BLaER1 (cell line): ENCODE data around the gene BIN2.
"Not testable (repeated sequence)": the region's sequence is repeated elsewhere in the genome, so short reads cannot be mapped to it uniquely, and the experiment has no call there.

Experiments
- H3K27ac ChIP-seq: shearing (Covaris generic); formaldehyde crosslinking; 2 replicates; pipeline ENCODE4 v1.8.1; 2022
- H3K27me3 ChIP-seq: shearing (Covaris generic); formaldehyde crosslinking; 2 replicates; pipeline ENCODE4 v1.8.1; 2022
- H3K36me3 ChIP-seq: shearing (Covaris generic); formaldehyde crosslinking; 2 replicates; pipeline ENCODE4 v1.8.1; 2022
- H3K4me1 ChIP-seq: shearing (Covaris generic); formaldehyde crosslinking; 2 replicates; pipeline ENCODE4 v1.8.1; 2022
- H3K4me2 ChIP-seq: shearing (Covaris generic); formaldehyde crosslinking; 2 replicates; pipeline ENCODE4 v1.8.1; 2022
- H3K4me3 ChIP-seq: shearing (Covaris generic); formaldehyde crosslinking; 2 replicates; pipeline ENCODE4 v1.8.1; 2022
- H3K9ac ChIP-seq: shearing (Covaris generic); formaldehyde crosslinking; 2 replicates; pipeline ENCODE4 v1.8.1; 2022
- H3K9me3 ChIP-seq: shearing (Covaris generic); formaldehyde crosslinking; 2 replicates; pipeline ENCODE4 v1.8.1; 2022
- H4K20me1 ChIP-seq: shearing (Covaris generic); formaldehyde crosslinking; 2 replicates; pipeline ENCODE4 v1.8.1; 2022
- Cebpa-rat ChIP-seq: shearing (Covaris generic); IDR thresholded peaks from 2 replicates; pipeline ENCODE4 v1.8.1; 2022

BIN2 gene

DNA sequence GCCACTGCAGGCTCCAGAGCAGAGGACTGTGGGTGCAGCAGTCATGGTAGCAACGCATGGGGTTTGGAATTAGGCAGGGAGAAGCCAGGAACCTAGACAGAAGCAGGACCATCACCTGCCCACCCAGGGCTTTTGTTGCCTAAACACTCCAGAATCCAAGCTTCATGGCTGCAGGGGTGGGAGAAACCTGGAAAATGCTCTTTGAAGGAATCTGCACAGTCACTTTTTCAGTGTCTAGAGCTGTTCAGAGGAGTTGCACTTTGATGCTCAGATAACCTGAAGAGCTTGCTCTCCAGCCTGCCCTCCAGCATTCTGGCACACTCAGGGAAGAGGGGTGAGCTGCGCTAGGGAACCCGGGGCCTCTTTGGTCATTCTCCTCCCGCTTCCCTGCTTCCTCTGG lies 24.1 kb upstream of the BIN2 start:
- H3K36me3 ChIP-seq: no peaks in the 10 kb centered on the region
- no peaks in the 10 kb centered on the region for H3K4me1 ChIP-seq
- no peaks in the 10 kb centered on the region for H3K9me3 ChIP-seq
- H3K4me2 ChIP-seq: no peak overlapping the region
- no peak overlapping the region for H3K27ac ChIP-seq
- no peaks in the 10 kb centered on the region for H4K20me1 ChIP-seq
- no peak overlapping the region for H3K9ac ChIP-seq
- no peak overlapping the region for H3K4me3 ChIP-seq
- TF ChIP-seq Cebpa-rat: no peak
- no peaks in the 10 kb centered on the region for H3K27me3 ChIP-seq

DNA sequence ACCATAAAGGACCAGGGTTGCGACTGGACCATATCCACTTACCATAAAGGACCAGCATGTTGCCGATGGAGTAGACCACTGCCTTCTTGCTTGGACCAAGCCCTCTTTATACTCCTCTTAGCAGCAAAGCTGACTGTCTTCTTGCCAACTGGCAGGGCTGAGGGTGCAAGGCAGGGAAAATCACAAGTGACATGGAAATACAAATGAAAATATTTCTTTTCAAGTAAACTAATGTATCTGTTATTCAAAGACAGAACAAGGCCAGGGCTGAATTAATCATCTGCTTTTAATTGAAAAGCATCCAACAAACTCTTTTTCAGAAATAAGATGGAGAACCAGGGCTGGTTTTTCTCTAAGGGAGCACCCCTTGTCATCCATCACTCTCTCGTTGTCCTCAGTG lies 22.6 kb upstream of the BIN2 start, which contains the start of gene CELA1:
TSS of gene CELA1 (minus strand) at position 99 of the 400 bp plus-strand sequence. CDS start at position 58, 41 bp downstream.
- H3K4me3 ChIP-seq: no peak within 1 kb of the TSS
- H3K27ac ChIP-seq: no peak within 1 kb of the TSS
- no peaks in the 10 kb centered on the region for H3K36me3 ChIP-seq
- H3K9me3 ChIP-seq: no peaks in the 10 kb centered on the region
- H4K20me1 ChIP-seq: no peaks in the 10 kb centered on the region
- no peak for TF ChIP-seq Cebpa-rat
- H3K9ac ChIP-seq: no peak within 1 kb of the TSS
- no peaks in the 10 kb centered on the region for H3K27me3 ChIP-seq
- no peak within 1 kb of the TSS; the same call in 1 of the 2 replicates for H3K4me2 ChIP-seq
- H3K4me1 ChIP-seq: no peaks in the 10 kb centered on the region

DNA sequence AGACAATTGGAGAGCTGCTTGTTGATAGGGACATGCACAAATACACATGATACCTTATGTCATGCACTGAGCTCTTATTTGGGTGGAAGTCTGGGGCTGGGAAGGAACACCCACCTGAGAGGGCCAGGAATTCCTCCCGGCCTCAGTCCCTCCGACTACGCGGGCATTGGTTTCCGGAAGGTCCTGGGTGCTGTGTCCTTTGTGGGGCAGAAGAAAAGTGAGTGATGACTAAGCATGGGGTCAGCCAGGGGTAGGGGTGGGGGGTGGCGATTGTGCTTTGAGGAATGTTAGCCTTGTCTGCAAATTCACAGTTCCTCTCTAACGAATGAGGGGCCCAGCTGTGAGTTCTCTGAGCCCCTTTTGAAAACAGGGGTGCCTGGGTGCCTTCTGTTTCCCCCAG lies 21.7 kb upstream of the BIN2 start:
- Histone ChIP-seq H3K4me2 (no peak overlapping the region; the same call in 1 of the 2 replicates), H3K4me1 (peaks cover 4% of the 10 kb centered on the region), H3K4me3 (no peak overlapping the region), H3K36me3 (no peaks in the 10 kb centered on the region), H3K27me3 (no peaks in the 10 kb centered on the region), H3K9ac (no peak overlapping the region), H3K9me3 (no peaks in the 10 kb centered on the region), H4K20me1 (no peaks in the 10 kb centered on the region), H3K27ac (no peak overlapping the region)
- TF ChIP-seq Cebpa-rat: no peak

DNA sequence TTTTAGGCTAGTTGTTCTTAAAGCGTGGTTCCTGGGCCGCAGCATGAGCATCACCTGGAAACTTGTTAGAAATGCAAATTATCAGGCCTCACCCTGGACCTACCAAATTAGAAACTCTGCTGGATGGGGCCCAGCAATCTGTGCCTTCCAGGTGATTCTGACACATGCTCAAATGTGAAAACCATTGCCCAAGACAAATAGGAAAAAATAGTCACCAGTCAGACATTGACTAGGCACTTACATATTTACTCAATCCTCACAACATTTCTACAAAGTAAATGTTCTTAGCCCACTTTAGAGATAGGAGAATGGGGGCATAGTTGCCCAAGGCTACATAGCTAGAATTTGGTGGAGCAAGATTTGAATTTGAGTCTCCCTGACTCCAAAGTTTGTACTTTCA lies 19.2 kb upstream of the BIN2 start:
- H3K27me3 ChIP-seq: no peaks in the 10 kb centered on the region
- H3K36me3 ChIP-seq: no peaks in the 10 kb centered on the region
- no peak overlapping the region for H3K4me3 ChIP-seq
- H4K20me1 ChIP-seq: no peaks in the 10 kb centered on the region
- H3K9ac ChIP-seq: no peak overlapping the region
- H3K4me1 ChIP-seq: peaks cover 4% of the 10 kb centered on the region
- H3K4me2 ChIP-seq: no peak overlapping the region
- no peaks in the 10 kb centered on the region for H3K9me3 ChIP-seq
- H3K27ac ChIP-seq: no peak overlapping the region
- no peak for TF ChIP-seq Cebpa-rat

DNA sequence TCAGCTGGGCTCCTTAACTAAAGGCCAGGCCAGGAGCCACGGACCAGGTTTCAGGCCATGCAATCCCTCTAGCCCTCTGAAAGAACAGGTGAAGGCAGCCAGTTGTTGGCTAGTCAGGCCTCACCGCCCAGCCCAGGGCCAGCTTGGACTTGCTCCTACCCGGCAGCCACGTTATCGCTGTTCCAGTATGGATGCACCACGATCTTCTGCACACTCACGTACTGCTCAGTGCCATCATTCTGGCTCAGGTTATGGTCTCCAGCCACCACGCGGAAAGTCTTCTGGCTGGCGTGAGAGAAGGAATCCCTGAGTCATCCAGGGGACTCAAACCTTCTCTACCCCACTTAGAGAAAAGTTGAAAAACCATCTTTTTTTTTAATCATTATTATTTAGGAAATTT lies 18.4 kb upstream of the BIN2 start:
- no peak for TF ChIP-seq Cebpa-rat
- Histone ChIP-seq H3K36me3 (no peaks in the 10 kb centered on the region), H3K4me2 (no peak overlapping the region), H3K9ac (no peak overlapping the region), H4K20me1 (no peaks in the 10 kb centered on the region), H3K27ac (no peak overlapping the region), H3K27me3 (no peaks in the 10 kb centered on the region), H3K9me3 (no peaks in the 10 kb centered on the region), H3K4me1 (peaks cover 4% of the 10 kb centered on the region), H3K4me3 (no peak overlapping the region)

DNA sequence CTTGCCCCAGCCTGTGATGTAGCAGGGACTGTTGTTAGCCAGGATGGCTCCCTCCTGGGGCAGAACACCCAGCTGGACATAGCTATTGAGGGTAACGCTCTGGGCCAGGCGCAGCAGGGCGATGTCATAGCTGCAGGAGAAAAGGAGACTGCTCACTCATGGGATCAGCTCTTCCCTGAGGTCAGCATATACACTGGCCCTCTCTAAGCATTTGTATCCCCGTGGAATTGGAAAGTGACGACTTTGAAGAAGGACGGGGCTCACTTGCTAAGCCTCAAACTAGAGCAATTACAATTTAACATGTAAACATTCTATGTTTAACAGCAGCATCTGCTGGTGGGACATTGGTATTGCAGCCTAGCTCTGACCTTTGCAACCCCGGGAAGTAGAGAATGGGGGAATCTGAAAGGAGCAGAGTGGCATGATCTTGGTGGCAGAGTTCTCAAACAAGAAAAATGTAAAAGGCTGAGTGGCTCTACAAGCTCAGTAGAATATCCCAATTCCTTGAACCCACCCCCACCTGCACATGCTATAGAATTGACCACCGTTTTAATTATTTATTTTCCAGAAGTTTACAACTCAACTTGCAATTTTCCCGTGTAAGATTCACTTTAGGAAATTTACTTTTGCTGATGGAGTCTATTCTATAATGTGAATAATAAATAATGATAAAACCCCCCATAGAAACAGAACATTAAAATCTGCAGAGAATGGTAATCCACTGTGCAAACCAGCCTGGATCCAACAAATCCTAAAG lies 17.5 kb upstream of the BIN2 start:
- Histone ChIP-seq H3K4me1 (peaks cover 4% of the 10 kb centered on the region), H3K9me3 (no peaks in the 10 kb centered on the region), H3K4me2 (peak overlapping the region; percentile 33; the same call in 1 of the 2 replicates), H3K4me3 (no peak overlapping the region), H4K20me1 (no peaks in the 10 kb centered on the region), H3K9ac (no peak overlapping the region), H3K27me3 (no peaks in the 10 kb centered on the region), H3K27ac (no peak overlapping the region), H3K36me3 (no peaks in the 10 kb centered on the region)
- no peak for TF ChIP-seq Cebpa-rat

DNA sequence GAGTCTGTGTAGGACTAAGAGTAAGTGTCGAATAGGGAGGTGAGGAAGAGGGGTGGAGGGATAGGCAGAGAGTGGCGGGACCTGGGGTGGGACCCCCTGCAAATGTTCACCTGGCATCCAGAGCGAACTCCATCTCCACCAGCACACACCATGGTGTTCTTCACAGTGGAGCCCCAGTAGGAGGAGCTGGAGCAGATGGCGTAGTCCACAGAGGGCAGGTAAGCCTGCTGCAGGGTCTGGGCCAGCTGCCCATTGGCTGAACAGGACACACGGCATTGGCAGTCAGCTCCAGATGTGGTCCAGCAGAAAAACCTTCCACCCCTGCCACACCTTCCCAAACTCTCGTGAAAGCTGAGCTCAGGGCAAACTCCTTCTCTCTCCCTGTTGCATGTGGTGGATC lies 15.8 kb upstream of the BIN2 start:
- Histone ChIP-seq H3K27me3 (no peaks in the 10 kb centered on the region), H3K9me3 (no peaks in the 10 kb centered on the region), H3K27ac (no peak overlapping the region), H4K20me1 (no peaks in the 10 kb centered on the region), H3K4me3 (no peak overlapping the region), H3K4me1 (peaks cover 4% of the 10 kb centered on the region), H3K9ac (no peak overlapping the region), H3K36me3 (no peaks in the 10 kb centered on the region), H3K4me2 (no peak overlapping the region)
- TF ChIP-seq Cebpa-rat: no peak

DNA sequence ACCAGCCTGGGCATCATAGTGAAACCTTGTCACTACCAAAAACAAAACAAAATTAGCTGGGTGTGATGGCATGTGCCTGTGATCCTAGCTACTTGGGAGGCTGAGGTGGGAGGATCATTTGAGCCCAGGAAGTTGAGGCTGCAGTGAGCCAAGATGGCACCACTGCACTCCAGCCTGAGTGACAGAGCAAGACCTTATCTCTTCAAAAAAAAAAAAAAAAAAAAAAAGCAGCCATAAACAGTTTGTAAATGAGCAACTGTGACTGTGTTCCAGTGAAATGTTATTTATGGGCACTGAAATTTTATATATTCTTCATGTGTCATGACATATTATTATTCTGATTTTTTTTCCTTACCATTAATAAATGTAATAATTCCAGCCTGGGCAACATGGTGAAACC lies 13.4 kb upstream of the BIN2 start:
- H3K9me3 ChIP-seq, H4K20me1 ChIP-seq, H3K4me3 ChIP-seq, H3K27ac ChIP-seq, H3K27me3 ChIP-seq, H3K4me2 ChIP-seq, H3K36me3 ChIP-seq, H3K4me1 ChIP-seq, H3K9ac ChIP-seq: not testable (repeated sequence)

DNA sequence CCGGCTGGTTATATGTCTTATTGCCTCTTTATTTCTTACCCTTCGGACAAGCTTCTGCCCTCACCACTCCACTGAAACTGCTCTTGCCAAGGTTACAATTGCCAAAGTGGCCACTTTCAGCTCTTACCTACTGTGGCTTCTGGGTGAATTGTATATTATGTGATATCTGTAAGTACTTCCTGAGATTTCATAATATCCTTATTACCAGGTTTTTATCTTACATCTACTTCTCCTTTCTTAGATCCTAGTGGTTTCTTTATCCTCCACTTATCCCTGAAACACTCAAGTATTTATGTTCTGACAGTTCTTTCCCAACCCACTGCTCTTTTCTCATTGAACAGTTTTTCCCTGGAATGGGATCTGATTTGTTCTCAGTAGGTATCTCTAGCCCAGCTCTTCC lies 12.0 kb upstream of the BIN2 start:
- H3K9me3 ChIP-seq: no peaks in the 10 kb centered on the region
- no peak overlapping the region for H3K4me3 ChIP-seq
- H3K36me3 ChIP-seq: no peaks in the 10 kb centered on the region
- TF ChIP-seq Cebpa-rat: no peak
- no peak overlapping the region for H3K9ac ChIP-seq
- no peaks in the 10 kb centered on the region for H4K20me1 ChIP-seq
- no peak overlapping the region for H3K27ac ChIP-seq
- H3K4me1 ChIP-seq: no peaks in the 10 kb centered on the region; the same call in 1 of the 2 replicates
- H3K4me2 ChIP-seq: no peak overlapping the region
- no peaks in the 10 kb centered on the region for H3K27me3 ChIP-seq

DNA sequence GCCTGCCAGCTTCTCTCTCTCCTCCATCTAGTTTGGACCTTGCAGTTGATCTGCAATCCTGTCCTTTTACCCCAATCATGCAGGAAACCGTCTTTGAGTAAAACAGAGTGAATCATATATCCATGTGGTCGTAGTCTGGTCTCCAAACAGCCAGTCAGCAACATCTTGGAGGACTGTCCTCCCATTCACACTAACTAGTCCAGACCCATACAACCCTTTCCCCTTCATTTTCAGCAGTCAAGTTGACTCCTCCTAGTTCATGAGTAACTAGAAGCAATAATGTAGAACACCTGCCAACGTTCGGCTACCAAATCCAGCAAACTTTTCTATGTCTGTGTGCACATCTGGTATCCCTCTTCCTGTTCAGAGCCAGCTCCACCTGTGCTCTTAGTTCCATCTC lies 10.8 kb upstream of the BIN2 start:
- H3K4me1 ChIP-seq: peaks cover 8% of the 10 kb centered on the region
- H3K36me3 ChIP-seq: no peaks in the 10 kb centered on the region
- H3K4me3 ChIP-seq: no peak overlapping the region
- no peaks in the 10 kb centered on the region for H3K9me3 ChIP-seq
- no peak overlapping the region for H3K4me2 ChIP-seq
- no peak overlapping the region for H3K9ac ChIP-seq
- TF ChIP-seq Cebpa-rat: no peak
- H3K27me3 ChIP-seq: no peaks in the 10 kb centered on the region
- H4K20me1 ChIP-seq: no peaks in the 10 kb centered on the region
- no peak overlapping the region for H3K27ac ChIP-seq

DNA sequence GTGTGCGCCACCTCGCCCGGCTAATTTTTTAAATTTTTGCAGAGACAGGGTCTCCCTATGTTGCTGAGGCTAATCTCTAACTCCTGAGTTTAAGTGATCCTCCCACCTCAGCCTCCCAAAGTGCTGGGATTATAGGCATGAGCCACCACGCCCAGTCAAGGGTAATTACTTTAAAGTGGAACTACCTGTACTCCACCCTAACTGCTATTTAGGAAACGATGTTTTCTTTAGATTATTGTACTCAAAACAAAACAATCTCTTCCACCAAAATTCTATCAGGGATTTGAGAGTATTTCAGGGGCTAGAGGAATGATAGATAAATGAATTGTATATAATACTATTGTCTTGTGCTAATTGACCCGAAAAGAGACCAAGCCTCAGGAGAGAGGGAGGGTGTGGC lies 9.6 kb upstream of the BIN2 start:
- no peaks in the 10 kb centered on the region for H3K9me3 ChIP-seq
- no peak overlapping the region for H3K9ac ChIP-seq
- no peaks in the 10 kb centered on the region for H4K20me1 ChIP-seq
- no peak overlapping the region for H3K4me2 ChIP-seq
- TF ChIP-seq Cebpa-rat: no peak
- H3K27ac ChIP-seq: no peak overlapping the region
- H3K4me1 ChIP-seq: peaks cover 20% of the 10 kb centered on the region
- no peak overlapping the region for H3K4me3 ChIP-seq
- H3K27me3 ChIP-seq: no peaks in the 10 kb centered on the region
- no peaks in the 10 kb centered on the region for H3K36me3 ChIP-seq
